Measurements from ENCODE around the gene OGFOD3.
"Not testable (repeated sequence)": the region's sequence is repeated elsewhere in the genome, so short reads cannot be mapped to it uniquely, and the experiment has no call there.

The OGFOD3 gene

GRCh38 chr17:82350182-82351030, 68.0 kb downstream of the OGFOD3 start:
- no peak for DNase-seq

- no peak for DNase-seq
Observed at GRCh38 chr17:82349287-82349701, 69.1 kb downstream of the OGFOD3 start.

- no peak for DNase-seq
Observed at GRCh38 chr17:82348866-82349265, 69.5 kb downstream of the OGFOD3 start.

GRCh38 chr17:82348434-82348833, 70.0 kb downstream of the OGFOD3 start:
- DNase-seq, result no peak

GRCh38 chr17:82347994-82348393, 70.4 kb downstream of the OGFOD3 start:
- not testable (repeated sequence) for DNase-seq

- DNase-seq, result no peak
Observed at GRCh38 chr17:82346342-82347300, 71.8 kb downstream of the OGFOD3 start.

GRCh38 chr17:82345151-82345976, 73.0 kb downstream of the OGFOD3 start:
- no peak for DNase-seq

- DNase-seq, result no peak
Observed at GRCh38 chr17:82344175-82344907, 74.0 kb downstream of the OGFOD3 start.

GRCh38 chr17:82343560-82343959, 74.8 kb downstream of the OGFOD3 start:
- no peak for DNase-seq

- DNase-seq, result no peak
Observed at GRCh38 chr17:82342361-82343079, 75.9 kb downstream of the OGFOD3 start.

- no peak for DNase-seq
Observed at GRCh38 chr17:82339634-82340580, 78.5 kb downstream of the OGFOD3 start.

All from T-helper 9 cell (primary cell).